K562 treated with DMSO at 1 percent for 12 hours (cell line): ENCODE results near the gene FLT3LG. TPM values are rescaled to one million over a fixed set of nuclear protein-coding genes. Genes with fewer than 3 reads are reported as not detected.

ENCODE experiments used
- total RNA-seq: library from RNA; unstranded; fragments of 300-600 nt; gene quantifications from 2 replicates; pipeline ENCODE4 v1.2.3, GENCODE V29; 2022; ENCODE audit not compliant: insufficient read depth

Gene FLT3LG, protein sequence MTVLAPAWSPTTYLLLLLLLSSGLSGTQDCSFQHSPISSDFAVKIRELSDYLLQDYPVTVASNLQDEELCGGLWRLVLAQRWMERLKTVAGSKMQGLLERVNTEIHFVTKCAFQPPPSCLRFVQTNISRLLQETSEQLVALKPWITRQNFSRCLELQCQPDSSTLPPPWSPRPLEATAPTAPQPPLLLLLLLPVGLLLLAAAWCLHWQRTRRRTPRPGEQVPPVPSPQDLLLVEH
- total RNA-seq: 13.9 and 16.2 TPM in 2 replicates

GRCh38 chr19:49473868-49474541, at the start of gene FLT3LG:
Gene FLT3LG, plus strand, starts transcription at chr19:49474215. Its CDS starts 425 bp downstream, at chr19:49474640.

GRCh38 chr19:49425178-49425577, 48.8 kb upstream of the FLT3LG start, which contains the start of gene GFY:
Gene GFY, plus strand, starts transcription at chr19:49425388. Its CDS starts 1,043 bp downstream, at chr19:49426431.

DNA sequence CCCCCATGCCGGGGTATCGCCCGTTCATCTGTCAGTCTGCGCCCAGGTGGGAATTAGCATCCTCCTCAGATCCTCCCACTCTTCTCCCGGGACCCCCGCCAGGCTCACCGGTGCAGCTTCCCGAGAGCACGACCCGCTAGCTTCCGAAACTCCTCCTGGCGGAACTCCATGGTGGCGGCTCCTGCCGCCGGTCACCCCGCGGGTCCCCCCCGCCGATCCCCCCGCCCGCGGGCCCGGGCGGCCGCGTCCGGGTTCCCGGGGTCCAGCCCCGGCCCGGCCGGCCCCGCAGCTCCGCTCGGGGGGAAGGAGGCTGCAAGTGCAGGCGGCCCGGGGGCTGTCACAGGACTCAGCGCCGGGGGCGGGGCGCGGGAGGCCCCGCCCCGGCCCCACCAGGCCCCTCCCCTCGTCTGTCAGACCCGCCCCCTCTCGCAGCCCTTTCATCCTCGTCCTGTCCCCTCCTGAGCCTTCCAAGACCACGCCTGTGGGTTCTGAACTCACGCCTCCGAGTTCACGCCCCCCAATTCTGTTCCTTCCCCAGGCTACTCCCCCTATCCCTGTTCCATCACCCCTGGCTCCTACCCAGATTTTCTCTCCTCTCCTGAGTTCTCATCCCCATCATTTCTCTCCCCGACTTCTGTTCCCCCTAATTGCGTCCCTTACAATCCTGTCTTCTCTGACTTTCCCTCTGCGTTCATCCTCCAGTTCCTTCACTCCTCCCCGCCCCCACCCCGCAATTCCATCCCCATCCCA, 32.6 kb upstream of the FLT3LG start, which contains the start of gene SLC17A7:
TSS of gene SLC17A7 (minus strand) at position 318 of the 750 bp plus-strand sequence. CDS start at position 170, 148 bp downstream.

DNA sequence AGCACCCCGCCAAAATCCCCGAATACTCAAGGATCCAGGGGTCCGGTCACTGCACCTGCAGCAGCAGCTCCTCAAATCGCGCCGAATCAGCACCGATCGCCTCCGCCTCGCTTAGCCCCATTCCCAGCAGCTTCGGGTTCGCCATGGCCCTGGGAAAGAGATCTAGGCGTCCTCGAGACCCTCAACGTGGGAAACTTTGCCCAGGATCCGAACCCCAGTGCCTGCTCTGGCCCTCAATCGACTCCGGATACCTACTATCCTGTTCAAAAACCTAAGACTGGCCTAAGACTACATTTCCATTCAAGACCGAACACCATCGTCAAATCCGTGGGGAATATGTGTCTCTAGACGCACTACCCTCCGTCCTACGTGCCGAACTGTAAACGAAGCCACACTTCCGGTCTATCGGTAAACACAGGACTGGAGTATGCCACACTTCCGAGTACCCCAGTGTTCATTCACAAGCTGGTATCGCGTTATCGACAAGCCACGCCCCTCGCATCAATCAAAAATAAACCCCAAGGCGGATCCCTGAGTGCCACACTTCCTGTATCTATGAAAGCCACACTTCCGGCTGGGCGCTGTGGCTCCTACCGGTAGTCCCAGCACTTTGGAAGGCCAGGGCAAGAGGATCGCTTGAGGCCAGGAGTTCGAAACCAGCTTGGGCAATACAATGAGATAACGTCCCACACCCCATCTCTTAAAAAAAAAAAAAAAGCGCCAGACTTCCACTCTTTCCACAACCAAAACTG, 22.4 kb upstream of the FLT3LG start, which contains the start of gene PIH1D1:
TSS of gene PIH1D1 (minus strand) at position 385 of the 752 bp plus-strand sequence. CDS start at position 145, 240 bp downstream.

GRCh38 chr19:49453013-49453756, 20.8 kb upstream of the FLT3LG start, which contains the start of gene ALDH16A1:
Gene ALDH16A1, plus strand, starts transcription at chr19:49453225. Its CDS starts 107 bp downstream, at chr19:49453332.

GRCh38 chr19:49487277-49488045, 13.4 kb downstream of the FLT3LG start, which contains the start of gene RPL13A:
Gene RPL13A, plus strand, starts transcription at chr19:49487608. Its CDS starts 22 bp downstream, at chr19:49487630.

Other genes starting within 250 kb of the FLT3LG start
- gene SLC6A16, start 149.0 kb upstream of the FLT3LG start, total RNA-seq: 0.47 and 3.0 TPM in 2 replicates
- gene CD37, start 138.8 kb upstream of the FLT3LG start, total RNA-seq: 18.0 and 32.1 TPM in 2 replicates
- gene TEAD2, start 111.8 kb upstream of the FLT3LG start, total RNA-seq: 10.3 and 22.8 TPM in 2 replicates
- gene DKKL1, start 110.3 kb upstream of the FLT3LG start, total RNA-seq: not detected in 2 replicates
- gene KASH5, start 86.0 kb upstream of the FLT3LG start, total RNA-seq: 0.62 TPM in 1 of 2 replicates, not detected in the other
- not detected in 2 replicates for gene PTH2, start 50.8 kb upstream of the FLT3LG start, total RNA-seq
- not detected in 2 replicates for gene GFY, start 48.8 kb upstream of the FLT3LG start, total RNA-seq
- gene SLC17A7, start 32.7 kb upstream of the FLT3LG start, total RNA-seq: 6.3 and 19.6 TPM in 2 replicates
- gene PIH1D1, start 22.4 kb upstream of the FLT3LG start, total RNA-seq: 142 and 182 TPM in 2 replicates
- gene ALDH16A1, start 21.0 kb upstream of the FLT3LG start, total RNA-seq: 25.3 and 49.3 TPM in 2 replicates
- 8,120 and 13,069 TPM in 2 replicates for gene RPL13A, start 13.4 kb downstream of the FLT3LG start, total RNA-seq
- gene RPS11, start 22.2 kb downstream of the FLT3LG start, total RNA-seq: 5,951 and 7,935 TPM in 2 replicates
- 7.8 and 9.4 TPM in 2 replicates for gene FCGRT, start 38.4 kb downstream of the FLT3LG start, total RNA-seq
- gene RCN3, start 53.8 kb downstream of the FLT3LG start, total RNA-seq: 4.8 and 5.2 TPM in 2 replicates
- 269 and 444 TPM in 2 replicates for gene NOSIP, start 106.3 kb downstream of the FLT3LG start, total RNA-seq
- 0.59 TPM in 1 of 2 replicates, not detected in the other for gene PRRG2, start 107.1 kb downstream of the FLT3LG start, total RNA-seq
- gene PRR12, start 117.0 kb downstream of the FLT3LG start, total RNA-seq: 4.8 and 16.0 TPM in 2 replicates
- 16.3 and 25.9 TPM in 2 replicates for gene RRAS, start 165.9 kb downstream of the FLT3LG start, total RNA-seq
- 32.2 and 61.8 TPM in 2 replicates for gene SCAF1, start 168.0 kb downstream of the FLT3LG start, total RNA-seq
- 98.2 and 108 TPM in 2 replicates for gene IRF3, start 191.6 kb downstream of the FLT3LG start, total RNA-seq
- gene BCL2L12, start 191.7 kb downstream of the FLT3LG start, total RNA-seq: 247 and 311 TPM in 2 replicates
- 124 and 147 TPM in 2 replicates for gene PRMT1, start 203.1 kb downstream of the FLT3LG start, total RNA-seq
- gene ADM5, start 215.4 kb downstream of the FLT3LG start, total RNA-seq: 6.6 and 8.8 TPM in 2 replicates
- 2.0 and 8.0 TPM in 2 replicates for gene CPT1C, start 216.9 kb downstream of the FLT3LG start, total RNA-seq